Sciatic nerve (tissue), 2 donors: ENCODE results near the gene CHCHD6. TPM values are rescaled to one million over a fixed set of nuclear protein-coding genes. Genes with fewer than 3 reads are reported as not detected.
A peak's percentile ranks its signal among the peaks of the same experiment; 100 is the strongest.

Experiments used
- ATAC-seq: fragments of 200-7000 bp; cut with Tn5 transposase; one replicate; pipeline ENCODE4 v1.9.1; 2020; ENCODE audit warnings: mild to moderate bottlenecking, moderate library complexity
- DNase-seq: peaks from one replicate; pipeline ENCODE4 v3.0.0-alpha.2; 2020; ENCODE audit warnings: low spot score
- intact Hi-C: fragments of 100-400 bp; cut with DNase I; formaldehyde crosslinking; loops from one replicate; pipeline ENCODE4 v1.14.2; 2022
- total RNA-seq: library from RNA; stranded (reverse); fragmentation: NEBNext Ultra II Directional; extraction: Animal tissue kit (Norgen Biotek cat#: 25700); gene quantifications from one replicate; pipeline ENCODE4 v1.2.1, GENCODE V29; 2021
- donor health status: DM: no; HTN: no; CAD: no.
- donor health status: DM: no; HTN: no; CAD: no.

The CHCHD6 gene
- total RNA-seq, 1 donor from 2014 or later, result 19.1 TPM

- ATAC-seq (no peak), DNase-seq (no peak)
- intact Hi-C loops, result no loop called here
Observed at GRCh38 chr3:126691765-126692164, 12.3 kb upstream of the CHCHD6 start.

GRCh38 chr3:126692858-126693257 lies 11.2 kb upstream of the CHCHD6 start:
- no peak for ATAC-seq
- no peak for DNase-seq
- intact Hi-C loops, result no loop called here

GRCh38 chr3:126693921-126694320 lies 10.1 kb upstream of the CHCHD6 start:
- no peak for ATAC-seq
- DNase-seq, result no peak
- intact Hi-C loops, result no loop called here

GRCh38 chr3:126696701-126697267 lies 7.3 kb upstream of the CHCHD6 start:
- DNase-seq, result no peak
- intact Hi-C loops, result no loop called here
- ATAC-seq, result peak; percentile 68

- no peak for ATAC-seq
- intact Hi-C loops, result no loop called here
- DNase-seq, result no peak
Observed at GRCh38 chr3:126699011-126699410, 5.0 kb upstream of the CHCHD6 start.

GRCh38 chr3:126704494-126705214 lies 614 bp downstream of the CHCHD6 start:
- intact Hi-C loops, result no loop called here
- no peak for ATAC-seq
- no peak for DNase-seq

GRCh38 chr3:126706631-126707030 lies 2.6 kb downstream of the CHCHD6 start:
- intact Hi-C loops, result no loop called here
- ATAC-seq, result no peak
- no peak for DNase-seq

- DNase-seq, result no peak
- no peak for ATAC-seq
- intact Hi-C loops, result no loop called here
Observed at GRCh38 chr3:126711121-126711760, 7.2 kb downstream of the CHCHD6 start.

GRCh38 chr3:126713199-126713598 lies 9.2 kb downstream of the CHCHD6 start:
- no peak for DNase-seq
- intact Hi-C loops, result no loop called here
- ATAC-seq, result no peak

GRCh38 chr3:126714276-126714900 lies 10.3 kb downstream of the CHCHD6 start:
- intact Hi-C loops, result no loop called here
- ATAC-seq (no peak), DNase-seq (no peak)

GRCh38 chr3:126714921-126715320 lies 10.9 kb downstream of the CHCHD6 start:
- no peak for ATAC-seq
- DNase-seq, result no peak

GRCh38 chr3:126715432-126715831 lies 11.4 kb downstream of the CHCHD6 start:
- ATAC-seq (no peak), DNase-seq (no peak)
- intact Hi-C loops, result no loop called here

More at GRCh38 chr3:126714921-126715320, 10.9 kb downstream of the CHCHD6 start:
- intact Hi-C loops, result no loop called here

GRCh38 chr3:126716057-126716456 lies 12.0 kb downstream of the CHCHD6 start:
- no peak for ATAC-seq
- intact Hi-C loops, result no loop called here
- DNase-seq, result no peak

GRCh38 chr3:126718561-126719445 lies 14.8 kb downstream of the CHCHD6 start:
- intact Hi-C loops, result no loop called here
- ATAC-seq, result no peak
- no peak for DNase-seq

- ATAC-seq, result no peak
Observed at GRCh38 chr3:126720596-126720995, 16.6 kb downstream of the CHCHD6 start.

GRCh38 chr3:126721246-126721645 lies 17.2 kb downstream of the CHCHD6 start:
- DNase-seq (no peak), ATAC-seq (no peak)
- intact Hi-C loops, result no loop called here

More at GRCh38 chr3:126720596-126720995, 16.6 kb downstream of the CHCHD6 start:
- no peak for DNase-seq
- intact Hi-C loops, result no loop called here

GRCh38 chr3:126723237-126723636 lies 19.2 kb downstream of the CHCHD6 start:
- ATAC-seq (no peak), DNase-seq (no peak)
- intact Hi-C loops, result no loop called here

GRCh38 chr3:126723801-126724200 lies 19.8 kb downstream of the CHCHD6 start:
- no peak for ATAC-seq
- DNase-seq, result no peak
- intact Hi-C loops, result no loop called here

- intact Hi-C loops, result no loop called here
- ATAC-seq (no peak), DNase-seq (no peak)
Observed at GRCh38 chr3:126728680-126729079, 24.6 kb downstream of the CHCHD6 start.
